Mucosa of descending colon (tissue), 3 donors: ENCODE measurements around the gene LDLRAP1. TPM values are rescaled to one million over a fixed set of nuclear protein-coding genes. Genes with fewer than 3 reads are reported as not detected.

Experiments
- ATAC-seq: fragments of 200-7000 bp; cut with Tn5 transposase; one replicate; pipeline ENCODE4 v1.9.1; 2020; ENCODE audit warnings: mild to moderate bottlenecking, moderate library complexity
- DNase-seq, 3 donors: peaks; one replicate each; pipeline ENCODE4 v3.0.0-alpha.2; 2020
- H3K36me3 ChIP-seq: fragments of 200-600 bp; one replicate; pipeline ENCODE4 v1.8.0; 2021; ENCODE audit warnings: low read depth, mild to moderate bottlenecking
- H3K4me1 ChIP-seq: fragments of 200-600 bp; one replicate; pipeline ENCODE4 v1.8.0; 2021; ENCODE audit warnings: low read depth, mild to moderate bottlenecking
- H3K4me3 ChIP-seq: fragments of 200-600 bp; one replicate; pipeline ENCODE4 v1.8.0; 2021; ENCODE audit warnings: mild to moderate bottlenecking
- H3K9me3 ChIP-seq: fragments of 200-600 bp; one replicate; pipeline ENCODE4 v1.8.0; 2021; ENCODE audit warnings: mild to moderate bottlenecking
- intact Hi-C, 2 donors: fragments of 100-400 bp; cut with DNase I in 1 of 2; cut with micrococcal nuclease in 1 of 2; formaldehyde crosslinking; loops; one replicate each; pipeline versions ENCODE4 v1.11.0 to v1.11.1; 2022; cut with DNase I, micrococcal nuclease
- total RNA-seq, 3 donors: library from RNA; stranded (reverse); fragmentation: NEBNext Ultra II Directional in 2 of 3; extraction: Animal tissue kit (Norgen Biotek cat#: 25700) in 2 of 3; gene quantifications; one replicate each; pipeline versions ENCODE4 v1.2.1 to v1.2.4, GENCODE V29; 2021 to 2023
- TF ChIP-seq, protein P1 (sequence below): fragments of 200-600 bp; IDR thresholded peaks from one replicate; pipeline ENCODE4 v1.8.0; 2022; ENCODE audit warnings: antibody characterized with exemption, mild to moderate bottlenecking
- donor health status: DM: no; HTN: no; CAD: no; lungs with moderate emphysema.
- donor health status: DM: no; HTN: no; CAD: no.
- donor health status: DM: no; HTN: yes; CAD: no.

Gene LDLRAP1
- total RNA-seq, 3 donors from 2014 or later: 31.0 to 43.5 (median 37.0) TPM

DNA sequence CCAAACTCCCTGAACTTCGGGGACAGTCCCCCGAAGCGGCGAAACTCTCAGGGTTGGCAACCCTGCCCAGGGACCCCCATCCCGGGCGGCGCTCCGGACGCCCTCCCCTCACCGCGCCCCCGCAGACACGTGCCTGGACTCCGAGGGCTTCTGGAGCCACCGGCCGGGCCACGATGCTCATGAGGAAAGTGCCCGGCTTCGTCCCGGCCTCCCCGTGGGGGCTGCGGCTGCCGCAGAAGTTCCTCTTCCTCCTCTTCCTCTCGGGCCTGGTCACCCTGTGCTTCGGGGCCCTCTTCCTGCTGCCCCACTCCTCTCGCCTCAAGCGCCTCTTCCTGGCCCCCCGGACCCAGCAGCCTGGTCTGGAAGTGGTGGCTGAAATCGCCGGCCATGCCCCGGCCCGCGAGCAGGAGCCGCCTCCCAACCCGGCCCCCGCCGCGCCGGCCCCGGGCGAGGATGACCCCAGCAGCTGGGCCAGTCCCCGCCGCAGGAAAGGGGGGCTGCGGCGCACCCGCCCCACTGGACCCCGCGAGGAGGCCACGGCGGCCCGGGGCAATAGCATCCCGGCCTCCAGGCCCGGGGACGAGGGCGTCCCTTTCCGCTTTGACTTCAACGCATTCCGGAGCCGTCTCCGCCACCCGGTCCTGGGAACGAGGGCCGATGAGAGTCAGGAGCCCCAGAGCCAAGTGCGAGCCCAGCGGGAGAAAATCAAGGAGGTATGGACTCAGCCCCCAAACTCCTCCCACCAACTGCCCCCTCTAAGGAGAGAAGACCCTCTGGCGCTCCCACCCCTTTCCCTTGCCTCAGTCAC lies 74.4 kb downstream of the LDLRAP1 start:
- Histone ChIP-seq H3K4me3 (no peak overlapping the region), H3K36me3 (no peaks in the 10 kb centered on the region), H3K4me1 (peaks cover 17% of the 10 kb centered on the region), H3K9me3 (no peaks in the 10 kb centered on the region)
- intact Hi-C loops: loop anchor here in 1 of 2 donors (10.0 kb wide), 1 partner anchor 177 kb away; no protein-coding TSS in a partner anchor
- ATAC-seq: no peak
- TF ChIP-seq, protein P1, sequence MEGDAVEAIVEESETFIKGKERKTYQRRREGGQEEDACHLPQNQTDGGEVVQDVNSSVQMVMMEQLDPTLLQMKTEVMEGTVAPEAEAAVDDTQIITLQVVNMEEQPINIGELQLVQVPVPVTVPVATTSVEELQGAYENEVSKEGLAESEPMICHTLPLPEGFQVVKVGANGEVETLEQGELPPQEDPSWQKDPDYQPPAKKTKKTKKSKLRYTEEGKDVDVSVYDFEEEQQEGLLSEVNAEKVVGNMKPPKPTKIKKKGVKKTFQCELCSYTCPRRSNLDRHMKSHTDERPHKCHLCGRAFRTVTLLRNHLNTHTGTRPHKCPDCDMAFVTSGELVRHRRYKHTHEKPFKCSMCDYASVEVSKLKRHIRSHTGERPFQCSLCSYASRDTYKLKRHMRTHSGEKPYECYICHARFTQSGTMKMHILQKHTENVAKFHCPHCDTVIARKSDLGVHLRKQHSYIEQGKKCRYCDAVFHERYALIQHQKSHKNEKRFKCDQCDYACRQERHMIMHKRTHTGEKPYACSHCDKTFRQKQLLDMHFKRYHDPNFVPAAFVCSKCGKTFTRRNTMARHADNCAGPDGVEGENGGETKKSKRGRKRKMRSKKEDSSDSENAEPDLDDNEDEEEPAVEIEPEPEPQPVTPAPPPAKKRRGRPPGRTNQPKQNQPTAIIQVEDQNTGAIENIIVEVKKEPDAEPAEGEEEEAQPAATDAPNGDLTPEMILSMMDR: no peak
- peak in 2 of 3 donors; percentile 54 to 64 for DNase-seq

DNA sequence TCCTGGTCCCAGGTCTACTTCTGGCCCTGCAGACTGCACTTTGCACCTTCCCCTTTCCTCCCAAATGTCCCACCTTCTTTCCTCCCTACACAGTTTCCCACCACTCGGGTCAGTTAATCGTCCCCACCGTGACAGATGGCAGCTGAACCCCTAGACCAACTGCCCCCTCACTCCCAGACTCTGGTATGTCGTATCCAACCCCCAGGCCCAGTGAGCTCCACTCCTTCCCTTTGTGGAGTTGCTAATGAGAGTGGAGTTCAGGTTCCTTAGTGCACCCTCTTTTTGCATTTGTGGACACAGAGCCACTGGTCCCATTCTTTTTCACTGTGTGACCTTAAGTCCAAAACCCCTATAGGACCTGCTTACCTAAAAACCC lies 75.0 kb downstream of the LDLRAP1 start:
- Histone ChIP-seq H3K4me1 (peaks cover 17% of the 10 kb centered on the region), H3K36me3 (no peaks in the 10 kb centered on the region), H3K9me3 (no peaks in the 10 kb centered on the region), H3K4me3 (no peak overlapping the region)
- no peak for DNase-seq
- TF ChIP-seq, protein P1: no peak
- no peak for ATAC-seq
- intact Hi-C loops: loop anchor here in 1 of 2 donors (10.0 kb wide), 1 partner anchor 176 kb away; no protein-coding TSS in a partner anchor

Other genes starting within 250 kb of the LDLRAP1 start
- 100 to 1,000 TPM; 110 to 149 (median 134) TPM for gene TMEM50A, start 205.3 kb upstream of the LDLRAP1 start, total RNA-seq
- under 1 TPM in 1 of 3 donors, not detected in 2; 0.39 TPM for gene RHCE, start 122.8 kb upstream of the LDLRAP1 start, total RNA-seq
- 10 to 100 TPM; 21.8 to 23.5 (median 22.5) TPM for gene MACO1, start 112.7 kb upstream of the LDLRAP1 start, total RNA-seq
- gene MAN1C1, start 73.2 kb downstream of the LDLRAP1 start, total RNA-seq: 10 to 100 TPM in 1 of 3 donors, 1 to 10 TPM in 2; 2.5 to 22.0 (median 6.1) TPM